Esophagus (tissue), 2 donors: Measurements from ENCODE around the gene ARHGAP22. TPM values are rescaled to one million over a fixed set of nuclear protein-coding genes. Genes with fewer than 3 reads are reported as not detected.

ENCODE experiments used
- H3K27ac ChIP-seq, 2 donors: one replicate each; pipeline ENCODE4 v1.5.1; 2013; ENCODE audit warnings: low read depth in 2 of 2, mild to moderate bottlenecking in 2 of 2, inconsistent platforms in 1 of 2, low read length in 1 of 2, moderate library complexity in 1 of 2
- H3K27me3 ChIP-seq, 2 donors: one replicate each; pipeline ENCODE4 v1.6.1; 2013; ENCODE audit warnings: low read length in 2 of 2, control low read depth in 1 of 2, mild to moderate bottlenecking in 1 of 2; ENCODE audit not compliant: insufficient read depth in 2 of 2, control insufficient read depth in 1 of 2
- H3K36me3 ChIP-seq, 2 donors: one replicate each; pipeline ENCODE4 v1.6.1; 2013; ENCODE audit warnings: low read length in 1 of 2; ENCODE audit not compliant: control insufficient read depth in 2 of 2, insufficient read depth in 2 of 2
- H3K4me1 ChIP-seq, 2 donors: one replicate each; pipeline ENCODE4 v1.6.1; 2013; ENCODE audit warnings: low read length in 1 of 2; ENCODE audit not compliant: control insufficient read depth in 2 of 2, insufficient read depth in 2 of 2
- H3K4me3 ChIP-seq, 2 donors: one replicate each; pipeline ENCODE4 v1.5.1; 2013; ENCODE audit warnings: low read length in 2 of 2, mild to moderate bottlenecking in 2 of 2, low read depth in 1 of 2, moderate library complexity in 1 of 2
- H3K9me3 ChIP-seq, 2 donors: one replicate each; pipeline ENCODE4 v1.6.1; 2013; ENCODE audit warnings: mild to moderate bottlenecking in 2 of 2, low read depth in 1 of 2, low read length in 1 of 2, moderate library complexity in 1 of 2; ENCODE audit not compliant: control insufficient read depth in 2 of 2, insufficient read depth in 1 of 2
- WGBS, 2 donors: extraction: QIAGEN DNeasy Blood & Tissue Kit; methylation state at CpG; one replicate each; pipeline ENCODE4 v1.1.7; 2013; 5-methylcytosine and 5-hydroxymethylcytosine counted together
- polyA plus RNA-seq, 2 donors: library from polyadenylated mRNA; stranded (reverse); fragments of 200-250 nt; gene quantifications; one replicate each; pipeline ENCODE4 v1.2.3, GENCODE V29; 2013
- donor health status: healthy with polysubstance abuse.
- donor health status: Bipolar disorder and iron deficiency.

The ARHGAP22 gene
- polyA plus RNA-seq, 2 donors, result 1.2 to 1.6 TPM

DNA sequence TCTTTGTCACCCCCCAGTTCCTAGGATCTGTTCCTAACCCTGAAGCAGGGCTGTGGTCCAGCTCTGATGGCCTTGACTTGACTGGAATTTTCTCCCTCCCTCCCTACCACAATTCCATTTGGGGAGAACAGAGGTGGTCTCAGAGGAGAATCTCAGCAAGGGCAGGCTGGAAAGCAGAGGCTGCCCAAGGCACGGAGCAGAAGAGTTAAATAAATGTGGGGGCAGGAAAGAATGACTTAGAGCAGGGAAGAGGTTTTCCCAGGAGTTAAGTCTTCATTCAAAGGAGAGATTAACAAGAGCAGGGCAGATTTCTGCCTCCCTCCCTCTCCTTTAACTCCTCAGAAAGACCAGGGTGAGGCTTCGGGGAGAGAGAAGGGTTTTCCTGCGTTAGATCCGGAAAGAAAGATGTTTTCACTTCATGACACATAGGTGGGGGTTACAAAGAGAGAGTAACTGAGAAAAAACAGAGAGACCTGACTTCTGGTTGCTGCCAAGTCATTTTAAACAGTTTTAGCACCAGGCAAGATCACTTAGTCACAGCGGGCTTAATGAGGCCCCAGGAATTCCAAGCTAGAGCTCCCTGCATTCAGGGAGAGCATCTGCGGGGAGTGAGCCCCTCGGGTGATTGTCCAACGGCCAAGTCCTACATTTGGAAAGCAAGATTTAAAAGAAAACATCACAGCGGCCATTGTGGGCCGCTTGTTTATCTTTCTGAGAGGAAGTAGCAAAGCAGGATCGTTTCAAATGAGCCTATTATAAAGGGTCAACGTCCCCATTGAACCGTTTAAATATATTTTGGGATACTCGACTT is 78.7 kb downstream of the ARHGAP22 start:
- H3K9me3 ChIP-seq, result no peaks in the 10 kb centered on the region
- H3K27ac ChIP-seq, result no peak overlapping the region
- H3K4me1 ChIP-seq, result peaks cover 3 to 8% of the 10 kb centered on the region in 2 donors
- 22% methylated on average over 14 of the region's 14 CpGs for WGBS, 2 donors
- H3K4me3 ChIP-seq, result no peak overlapping the region
- peaks cover 0 to 3% of the 10 kb centered on the region in 2 donors for H3K27me3 ChIP-seq
- H3K36me3 ChIP-seq, result no peaks in the 10 kb centered on the region

DNA sequence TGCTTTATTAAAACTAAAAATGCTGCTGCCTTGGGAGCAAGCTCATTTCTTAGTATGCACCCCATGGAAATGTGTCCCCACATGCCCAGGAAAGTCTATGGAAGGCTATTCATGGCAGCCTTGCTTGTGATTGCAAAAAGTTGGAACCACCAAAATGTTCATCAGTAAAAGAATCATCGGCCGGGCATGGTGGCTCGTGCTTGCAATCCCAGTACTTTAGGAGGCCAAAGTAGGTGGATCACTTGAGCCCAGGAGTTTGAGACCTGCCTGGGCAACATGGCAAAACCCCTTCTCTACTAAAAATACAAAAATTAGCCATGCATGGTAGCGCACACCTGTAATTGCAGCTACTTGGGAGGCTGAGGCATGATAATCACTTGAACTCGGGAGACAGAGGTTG is 79.8 kb downstream of the ARHGAP22 start:
- Histone ChIP-seq H3K4me1 (peaks cover 3 to 8% of the 10 kb centered on the region in 2 donors), H3K4me3 (no peak overlapping the region), H3K27ac (no peak overlapping the region), H3K36me3 (no peaks in the 10 kb centered on the region), H3K9me3 (no peaks in the 10 kb centered on the region), H3K27me3 (peaks cover 0 to 3% of the 10 kb centered on the region in 2 donors)
- WGBS, 2 donors, result 87 to 95% methylated on average over 5 of the region's 5 CpGs

DNA sequence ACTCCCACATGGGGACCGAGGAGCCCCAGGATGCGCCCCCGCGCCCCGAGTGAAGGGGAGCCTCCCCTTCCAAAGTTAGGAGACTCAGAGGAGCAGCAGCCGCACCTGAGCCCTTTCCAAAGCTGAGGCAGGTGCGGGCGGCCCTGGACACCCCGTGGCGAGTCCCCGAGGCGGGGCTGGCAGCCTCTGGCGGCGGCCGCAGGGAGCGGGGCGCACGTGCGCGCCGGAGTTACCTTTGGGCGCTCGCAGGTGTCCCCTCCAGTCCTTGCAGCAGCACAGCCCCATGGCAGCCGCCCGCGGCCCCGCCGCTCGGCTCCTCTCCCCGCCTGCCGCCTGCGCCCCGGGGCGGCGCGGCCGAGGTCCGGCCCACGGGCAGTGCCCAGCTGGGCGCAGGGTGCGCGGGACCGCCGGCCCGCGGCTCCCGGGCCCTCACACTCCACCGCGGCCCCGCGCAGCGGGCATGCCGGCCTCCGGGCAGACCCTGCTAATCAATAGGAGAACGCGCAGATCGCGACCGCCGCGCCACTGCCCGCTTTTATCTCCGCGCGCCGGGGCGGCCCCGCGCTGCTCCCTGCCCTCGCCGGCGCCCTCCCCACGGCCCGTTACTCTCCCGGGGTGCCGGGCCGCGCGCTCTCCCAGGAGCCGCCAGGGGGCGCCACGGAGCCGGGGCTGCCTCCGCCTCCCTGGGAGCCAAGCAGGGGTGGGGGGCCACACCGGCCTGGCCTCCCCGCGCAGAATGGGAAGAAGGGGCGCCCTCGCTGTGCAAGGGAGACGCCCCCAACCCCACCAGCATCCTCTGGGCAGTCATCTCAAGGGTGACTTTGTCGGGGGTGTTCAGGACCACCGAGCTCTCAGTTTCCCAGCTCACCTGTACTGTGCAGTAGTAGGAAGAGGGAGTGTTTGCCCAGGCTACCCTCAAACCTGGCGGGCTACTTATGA is 80.8 kb downstream of the ARHGAP22 start:
- Histone ChIP-seq H3K27ac (no peak overlapping the region), H3K9me3 (no peaks in the 10 kb centered on the region), H3K36me3 (no peaks in the 10 kb centered on the region), H3K4me1 (peaks cover 3 to 8% of the 10 kb centered on the region in 2 donors), H3K27me3 (peaks cover 0 to 3% of the 10 kb centered on the region in 2 donors), H3K4me3 (peak overlapping the region; percentile 21 to 39)
- 5 to 7% methylated on average over 85 to 93 of the region's 93 CpGs for WGBS, 2 donors

DNA sequence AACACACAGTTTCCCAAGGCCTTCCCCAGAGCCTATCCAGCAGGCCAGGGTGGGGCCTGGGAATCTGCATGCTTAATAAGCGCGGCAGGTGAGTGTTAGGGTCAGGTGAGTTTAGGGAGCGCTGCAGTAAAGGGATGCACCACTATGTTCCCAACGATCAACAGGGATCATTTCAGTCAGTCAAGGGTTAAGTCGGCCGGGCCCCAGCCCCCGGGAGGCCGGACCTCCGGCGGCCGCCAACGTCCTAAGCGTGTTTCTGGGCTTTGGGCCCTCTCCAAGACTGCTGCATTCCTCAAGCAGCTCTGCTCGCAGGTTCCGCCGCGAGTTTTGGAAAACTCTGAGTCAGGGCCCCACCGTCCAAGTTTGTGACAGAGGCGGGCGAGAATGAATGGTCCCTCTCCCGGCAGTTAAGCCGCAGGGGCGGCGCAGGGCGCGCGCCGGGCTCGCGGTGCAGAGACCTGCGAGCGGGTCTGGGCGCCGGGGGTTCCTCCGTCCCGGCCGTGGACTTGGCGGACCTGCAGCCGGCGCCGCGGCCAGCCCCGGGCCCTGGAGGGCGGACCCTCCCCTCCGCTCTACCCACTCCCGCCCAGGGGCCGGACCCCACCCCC is 81.6 kb downstream of the ARHGAP22 start:
- no peaks in the 10 kb centered on the region for H3K9me3 ChIP-seq
- peaks cover 0 to 3% of the 10 kb centered on the region in 2 donors for H3K27me3 ChIP-seq
- no peak overlapping the region for H3K27ac ChIP-seq
- no peaks in the 10 kb centered on the region for H3K36me3 ChIP-seq
- H3K4me3 ChIP-seq, result peak overlapping the region; percentile 21 to 39
- H3K4me1 ChIP-seq, result peaks cover 3 to 8% of the 10 kb centered on the region in 2 donors
- WGBS, 2 donors, result 3% methylated on average over 45 to 47 of the region's 47 CpGs

DNA sequence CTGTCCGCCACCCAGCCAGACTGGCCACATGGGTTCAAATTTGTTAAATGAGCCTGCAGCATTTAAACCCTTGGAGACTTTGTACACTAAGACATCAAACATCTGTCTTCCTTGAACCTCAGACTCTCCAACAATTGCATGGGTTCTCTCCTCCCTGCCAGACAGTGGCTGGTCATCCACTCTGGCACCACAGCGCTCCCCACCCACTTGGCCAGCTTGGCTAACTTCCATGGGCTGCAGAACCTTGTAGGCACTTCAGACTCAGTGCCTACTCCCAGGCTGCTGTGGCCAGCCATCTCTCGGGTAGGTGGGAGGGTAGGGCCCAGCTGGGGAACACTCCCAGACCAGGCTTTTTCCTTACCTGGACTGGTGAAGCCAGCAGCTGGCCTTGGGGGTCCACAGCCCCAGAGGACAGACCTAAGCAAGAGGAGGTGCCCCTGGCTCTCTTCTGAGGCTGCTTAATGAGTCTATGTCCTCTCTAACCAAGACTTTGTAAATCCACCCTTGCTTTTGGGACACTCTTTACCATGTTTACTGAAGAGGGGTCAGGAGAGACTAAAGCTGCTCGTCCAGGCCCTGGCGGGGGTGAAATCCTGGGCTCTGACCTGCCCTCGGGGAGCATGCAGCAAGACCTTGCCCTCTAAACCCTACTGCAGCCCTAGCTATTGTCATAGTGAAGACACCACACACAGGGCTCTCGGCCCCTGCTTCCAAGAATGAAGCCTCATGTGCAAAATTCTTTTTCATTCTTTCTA is 82.7 kb downstream of the ARHGAP22 start:
- no peaks in the 10 kb centered on the region for H3K9me3 ChIP-seq
- H3K27me3 ChIP-seq, result peaks cover 0 to 3% of the 10 kb centered on the region in 2 donors
- H3K36me3 ChIP-seq, result no peaks in the 10 kb centered on the region
- H3K27ac ChIP-seq, result no peak overlapping the region
- peaks cover 3 to 8% of the 10 kb centered on the region in 2 donors for H3K4me1 ChIP-seq
- H3K4me3 ChIP-seq, result no peak overlapping the region
- WGBS, 2 donors, result 85 to 88% methylated on average over 7 of the region's 7 CpGs

DNA sequence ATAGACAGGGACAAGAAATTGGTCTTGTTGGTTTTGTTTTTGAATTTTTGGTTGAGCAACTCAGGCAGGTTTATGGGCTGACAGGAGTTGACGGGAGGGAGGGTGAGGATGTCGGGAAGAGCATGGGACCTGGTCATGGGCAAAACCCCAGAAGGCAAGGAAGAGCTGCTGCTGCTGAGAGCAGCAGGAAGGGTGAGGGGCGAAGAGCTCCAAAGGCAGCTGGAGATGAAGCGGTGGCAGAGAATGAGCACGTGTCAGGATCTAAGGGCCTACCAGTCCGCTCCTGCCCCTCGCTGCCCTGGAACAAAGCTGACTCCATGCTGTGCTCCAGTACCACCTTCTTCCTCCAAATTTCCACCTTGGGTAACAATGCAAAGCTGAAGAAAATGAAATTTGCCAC is 84.3 kb downstream of the ARHGAP22 start:
- H3K36me3 ChIP-seq, result no peaks in the 10 kb centered on the region
- H3K27me3 ChIP-seq, result peaks cover 0 to 3% of the 10 kb centered on the region in 2 donors
- H3K4me1 ChIP-seq, result peaks cover 3 to 8% of the 10 kb centered on the region in 2 donors
- H3K27ac ChIP-seq, result no peak overlapping the region
- WGBS, 2 donors, result 94 to 96% methylated on average over 7 of the region's 7 CpGs
- no peaks in the 10 kb centered on the region for H3K9me3 ChIP-seq
- no peak overlapping the region for H3K4me3 ChIP-seq

DNA sequence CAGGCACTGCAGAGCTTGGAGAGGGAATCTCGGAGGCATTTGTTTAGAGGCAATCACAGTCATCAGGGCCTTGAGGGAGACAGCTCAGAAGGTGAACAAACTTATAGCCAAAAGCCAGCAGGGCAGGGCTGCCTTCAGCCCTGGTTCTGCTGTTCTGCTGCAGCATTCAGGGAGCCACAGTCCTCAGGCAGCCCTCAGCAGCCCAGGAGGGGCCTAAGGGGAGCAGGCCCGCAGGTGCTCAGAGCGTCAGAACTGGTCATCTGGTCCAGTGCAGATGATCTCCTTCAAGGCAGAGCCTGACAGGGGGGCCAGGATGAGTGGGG is 84.7 kb downstream of the ARHGAP22 start:
- no peak overlapping the region for H3K4me3 ChIP-seq
- H3K9me3 ChIP-seq, result no peaks in the 10 kb centered on the region
- 79 to 86% methylated on average over 3 of the region's 3 CpGs for WGBS, 2 donors
- peaks cover 3 to 8% of the 10 kb centered on the region in 2 donors for H3K4me1 ChIP-seq
- no peak overlapping the region for H3K27ac ChIP-seq
- H3K36me3 ChIP-seq, result no peaks in the 10 kb centered on the region
- H3K27me3 ChIP-seq, result peaks cover 0 to 3% of the 10 kb centered on the region in 2 donors

DNA sequence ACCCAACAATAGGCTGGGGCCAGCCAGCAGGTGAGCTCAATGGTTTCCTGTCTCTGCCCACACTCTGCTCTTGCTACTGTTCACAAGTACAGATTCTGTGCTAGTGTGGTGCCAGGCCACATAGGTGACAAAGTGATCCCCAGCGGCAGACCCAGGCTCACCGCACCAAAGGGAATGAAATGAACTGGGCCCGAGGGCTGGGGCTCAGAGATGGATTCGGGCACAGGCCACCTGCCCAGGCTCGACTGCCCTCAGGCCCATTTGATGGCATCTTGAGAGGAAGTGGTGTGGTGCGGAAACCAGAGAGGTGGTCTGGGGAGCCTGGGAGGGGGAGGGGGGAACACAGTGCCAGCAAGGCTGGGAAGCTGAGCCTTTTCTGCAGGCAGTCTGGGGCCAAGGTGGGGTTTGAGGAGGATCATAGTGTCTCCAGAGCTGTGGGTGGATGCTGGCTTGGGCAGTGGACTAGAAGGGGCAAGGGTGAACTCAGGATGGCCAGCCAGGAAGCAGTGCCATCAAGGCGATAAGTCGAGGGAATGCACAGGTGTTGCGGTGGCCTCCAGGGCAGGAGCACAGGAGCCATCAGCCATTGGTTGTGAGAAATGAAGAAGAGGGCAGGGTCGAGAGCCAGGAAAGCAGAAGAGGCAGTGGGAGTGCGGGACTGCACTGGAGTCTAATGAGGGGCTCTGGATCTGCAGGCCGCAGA is 85.2 kb downstream of the ARHGAP22 start:
- no peaks in the 10 kb centered on the region for H3K36me3 ChIP-seq
- peaks cover 0 to 3% of the 10 kb centered on the region in 2 donors for H3K27me3 ChIP-seq
- WGBS, 2 donors, result 78 to 84% methylated on average over 12 of the region's 12 CpGs
- peaks cover 3 to 8% of the 10 kb centered on the region in 2 donors for H3K4me1 ChIP-seq
- H3K4me3 ChIP-seq, result no peak overlapping the region
- no peak overlapping the region for H3K27ac ChIP-seq
- no peaks in the 10 kb centered on the region for H3K9me3 ChIP-seq
